Measurements from ENCODE around the gene SMIM45.
A peak's percentile ranks its signal among the peaks of the same experiment; 100 is the strongest.

Gene SMIM45

GRCh38 chr22:41939981-41940831 lies 11.7 kb upstream of the SMIM45 start:
- H3K4me3 ChIP-seq = no peak overlapping the region
- DNase-seq (ENCODE audit: low read depth, low spot score) (peak; percentile 98), FAIRE-seq (peak; percentile 95), ATAC-seq (peak; percentile 67)
- TSS peak; percentile 90 for BruUV-seq (replicated peaks)
- ChIA-PET SMC1A (ENCODE audit: uncharacterized antibody, unreplicated experiment) (interaction anchor here (0.7 to 11.9 kb wide), 28 partner anchors 9 to 273 kb away, joined by 3 to 321 read pairs (median 5); partner anchors contain the start of genes MEI1, NAGA, SHISA8 and SMIM45), POLR2A (interaction anchor here (0.6 to 12.6 kb wide), 21 partner anchors 10 to 500 kb away, joined by 3 to 599 read pairs (median 5); partner anchors contain the start of genes CENPM, MEI1, PMM1 and SHISA8), RAD21 (ENCODE audit: unreplicated experiment) (interaction anchor here (0.9 to 8.6 kb wide), 23 partner anchors 9 to 498 kb away, joined by 3 to 408 read pairs (median 9); partner anchors contain the start of genes CCDC134, CENPM, MEI1 and SHISA8), CTCF (interaction anchor here (0.7 to 8.3 kb wide), 39 partner anchors 10 to 500 kb away, joined by 3 to 234 read pairs (median 5); partner anchors contain the start of genes CCDC134, MEI1, SMDT1 and SMIM45)
- no peaks in the 10 kb centered on the region for H4K20me1 ChIP-seq (ENCODE audit: control insufficient read depth, insufficient read depth)
- peak overlapping the region; percentile 73 for H3K9ac ChIP-seq (ENCODE audit: control insufficient read depth, insufficient read depth, low read length)
- H3K79me2 ChIP-seq (ENCODE audit: control insufficient read depth, insufficient read depth, low read length) = peaks cover 40% of the 10 kb centered on the region
- H2AFZ ChIP-seq (ENCODE audit: control insufficient read depth, low read depth, low read length) = no peak overlapping the region
- peak overlapping the region; percentile 94 for H3K4me2 ChIP-seq (ENCODE audit: control insufficient read depth, insufficient read depth)
- H3K4me1 ChIP-seq (ENCODE audit: control insufficient read depth, insufficient read depth, low read length) = peaks cover 75% of the 10 kb centered on the region
- intact Hi-C loops (cut with micrococcal nuclease; ENCODE audit: unreplicated experiment) (loop anchor here (1.0 to 2.0 kb wide), 4 partner anchors 14 to 107 kb away; partner anchors contain the start of genes SREBF2 and TNFRSF13C), in situ Hi-C loops (cut with MboI) (loop anchor here (5.0 kb wide), 1 partner anchor 243 kb away; the partner anchor contains the start of gene MEI1)
- no peaks in the 10 kb centered on the region for H3K27me3 ChIP-seq (replicated peaks in 1 of 2; ENCODE audit: control insufficient read depth in 2 of 2, insufficient read depth in 2 of 2, low read length in 1 of 2)
- WGBS (ENCODE audit: insufficient coverage, insufficient replicate concordance, low lambda C conversion rate, missing lambda C conversion rate) = 0% methylated on average over 13 of the region's 13 CpGs
- no peaks in the 10 kb centered on the region for H3K9me3 ChIP-seq (replicated peaks; ENCODE audit: control insufficient read depth, insufficient read depth, low read length)
- H3K27ac ChIP-seq (ENCODE audit: control insufficient read depth, insufficient read depth) = peak overlapping the region; percentile 94
- peaks cover 19 to 20% of the 10 kb centered on the region in 2 experiments for H3K36me3 ChIP-seq (ENCODE audit: control insufficient read depth in 2 of 2, insufficient read depth in 2 of 2, low read length in 1 of 2)
- TF ChIP-seq CBX5 (IDR thresholded peaks at IDR 0.05; ENCODE audit: low read depth) = no peak
- peak; percentile 54; the same call in 1 of the 2 replicates for TF ChIP-seq ASH2L (IDR thresholded peaks at IDR 0.05; ENCODE audit: borderline replicate concordance, low read depth)
- no peak for TF ChIP-seq RELA (IDR thresholded peaks at IDR 0.05; ENCODE audit: borderline replicate concordance, partially characterized antibody)
- peak; percentile 38 for TF ChIP-seq USF1 (IDR thresholded peaks at IDR 0.05; ENCODE audit: borderline replicate concordance, extremely low read length, insufficient read depth, low read depth, low read length)
- TF ChIP-seq, protein P1, sequence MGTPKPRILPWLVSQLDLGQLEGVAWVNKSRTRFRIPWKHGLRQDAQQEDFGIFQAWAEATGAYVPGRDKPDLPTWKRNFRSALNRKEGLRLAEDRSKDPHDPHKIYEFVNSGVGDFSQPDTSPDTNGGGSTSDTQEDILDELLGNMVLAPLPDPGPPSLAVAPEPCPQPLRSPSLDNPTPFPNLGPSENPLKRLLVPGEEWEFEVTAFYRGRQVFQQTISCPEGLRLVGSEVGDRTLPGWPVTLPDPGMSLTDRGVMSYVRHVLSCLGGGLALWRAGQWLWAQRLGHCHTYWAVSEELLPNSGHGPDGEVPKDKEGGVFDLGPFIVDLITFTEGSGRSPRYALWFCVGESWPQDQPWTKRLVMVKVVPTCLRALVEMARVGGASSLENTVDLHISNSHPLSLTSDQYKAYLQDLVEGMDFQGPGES (IDR thresholded peaks at IDR 0.05) = peak; percentile 34; the same call in 1 of the 2 replicates
- no peak for TF ChIP-seq ZNF24 (IDR thresholded peaks at IDR 0.05)
- TF ChIP-seq SMAD1 (IDR thresholded peaks at IDR 0.05; ENCODE audit: low read depth, partially characterized antibody) = peak; percentile 93
- 0 out of 2 replicates have a peak, but pooled peaks have one; percentile 62 for TF ChIP-seq CHD1 (IDR thresholded peaks at IDR 0.05; ENCODE audit: low read depth, low read length)
- TF ChIP-seq MTA3 (IDR thresholded peaks at IDR 0.05; ENCODE audit: borderline replicate concordance, low read length) = no peak
- TF ChIP-seq SUPT20H (IDR thresholded peaks at IDR 0.05; ENCODE audit: borderline replicate concordance, control insufficient read depth, low read depth, low read length) = no peak
- TF ChIP-seq SREBF2 (IDR thresholded peaks at IDR 0.05; ENCODE audit: low read length) = no peak
- TF ChIP-seq PML (IDR thresholded peaks at IDR 0.05; ENCODE audit: low read length) = no peak
- TF ChIP-seq, protein P2, sequence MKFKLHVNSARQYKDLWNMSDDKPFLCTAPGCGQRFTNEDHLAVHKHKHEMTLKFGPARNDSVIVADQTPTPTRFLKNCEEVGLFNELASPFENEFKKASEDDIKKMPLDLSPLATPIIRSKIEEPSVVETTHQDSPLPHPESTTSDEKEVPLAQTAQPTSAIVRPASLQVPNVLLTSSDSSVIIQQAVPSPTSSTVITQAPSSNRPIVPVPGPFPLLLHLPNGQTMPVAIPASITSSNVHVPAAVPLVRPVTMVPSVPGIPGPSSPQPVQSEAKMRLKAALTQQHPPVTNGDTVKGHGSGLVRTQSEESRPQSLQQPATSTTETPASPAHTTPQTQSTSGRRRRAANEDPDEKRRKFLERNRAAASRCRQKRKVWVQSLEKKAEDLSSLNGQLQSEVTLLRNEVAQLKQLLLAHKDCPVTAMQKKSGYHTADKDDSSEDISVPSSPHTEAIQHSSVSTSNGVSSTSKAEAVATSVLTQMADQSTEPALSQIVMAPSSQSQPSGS (IDR thresholded peaks at IDR 0.05; ENCODE audit: low read length) = no peak
- TF ChIP-seq IKZF2 (IDR thresholded peaks at IDR 0.05) = peak; percentile 100
- no peak for TF ChIP-seq CBX3 (IDR thresholded peaks at IDR 0.05; ENCODE audit: borderline replicate concordance, low read depth)
- TF ChIP-seq HSF1 (IDR thresholded peaks at IDR 0.05; ENCODE audit: low read depth, low read length) = no peak
